SK-N-SH treated with all-trans-retinoic acid at 6 μM for 48 hours (cell line): ENCODE measurements around the gene CLCN4.

ENCODE experiments used
- ATAC-seq: fragments of 200-7000 bp; cut with Tn5 transposase; 3 replicates; pipeline ENCODE4 v1.9.1; 2020; ENCODE audit warnings: mild to moderate bottlenecking, moderate library complexity
- ARNTL ChIP-seq: fragments of 450-650 bp; formaldehyde crosslinking; IDR thresholded peaks from 2 replicates; pipeline ENCODE4 v1.5.0; 2020; ENCODE audit warnings: low read depth, mild to moderate bottlenecking, moderate library complexity, borderline replicate concordance
- BACH2 ChIP-seq: fragments of 250-450 bp; sonication (Bioruptor Pico); IDR thresholded peaks from 2 replicates; pipeline ENCODE4 v1.9.0; 2021; ENCODE audit warnings: mild to moderate bottlenecking, borderline replicate concordance
- CREB5 ChIP-seq: fragments of 250-450 bp; sonication (Bioruptor Pico); IDR thresholded peaks from 2 replicates; pipeline ENCODE4 v1.5.1; 2020; ENCODE audit warnings: low read depth, mild to moderate bottlenecking, moderate library complexity
- CSDC2 ChIP-seq: fragments of 250-450 bp; sonication (Bioruptor Pico); IDR thresholded peaks from 2 replicates; pipeline ENCODE4 v1.5.0; 2020; ENCODE audit warnings: mild to moderate bottlenecking, moderate library complexity
- CSRNP3 ChIP-seq: fragments of 250-450 bp; sonication (Bioruptor Pico); IDR thresholded peaks from 2 replicates; pipeline ENCODE4 v1.5.1; 2021; ENCODE audit warnings: mild to moderate bottlenecking, moderate library complexity
- ESRRG ChIP-seq: fragments of 250-450 bp; sonication (Bioruptor Pico); IDR thresholded peaks from 2 replicates; pipeline ENCODE4 v1.6.1; 2021; ENCODE audit warnings: mild to moderate bottlenecking
- ISL1 ChIP-seq: fragments of 250-450 bp; sonication (Bioruptor Pico); IDR thresholded peaks from 2 replicates; pipeline ENCODE4 v2.1.2; 2022; ENCODE audit warnings: mild to moderate bottlenecking, moderate library complexity
- OSR1 ChIP-seq: fragments of 250-450 bp; sonication (Bioruptor Pico); IDR thresholded peaks from 2 replicates; pipeline ENCODE4 v1.8.0; 2022; ENCODE audit warnings: moderate library complexity, mild to moderate bottlenecking, inconsistent platforms
- PATZ1 ChIP-seq: fragments of 250-450 bp; sonication (Bioruptor Pico); IDR thresholded peaks from 2 replicates; pipeline ENCODE4 v1.8.0; 2020; ENCODE audit warnings: mild to moderate bottlenecking, moderate library complexity, borderline replicate concordance
- POU6F1 ChIP-seq: fragments of 250-450 bp; sonication (Bioruptor Pico); IDR thresholded peaks from 2 replicates; pipeline ENCODE4 v1.8.0; 2021; ENCODE audit warnings: low read depth, mild to moderate bottlenecking, moderate library complexity, borderline replicate concordance
- PPARA ChIP-seq: fragments of 250-450 bp; sonication (Bioruptor Pico); IDR thresholded peaks from 2 replicates; pipeline ENCODE4 v1.5.0; 2020; ENCODE audit warnings: mild to moderate bottlenecking, borderline replicate concordance
- RARB ChIP-seq: fragments of 250-450 bp; sonication (Bioruptor Pico); IDR thresholded peaks from 2 replicates; pipeline ENCODE4 v1.8.0; 2021; ENCODE audit warnings: mild to moderate bottlenecking, moderate library complexity
- SNAI2 ChIP-seq: fragments of 250-450 bp; sonication (Bioruptor Pico); IDR thresholded peaks from 2 replicates; pipeline ENCODE4 v1.5.0; 2020; ENCODE audit warnings: mild to moderate bottlenecking, moderate library complexity
- TCF4 ChIP-seq: fragments of 250-450 bp; sonication (Bioruptor Pico); IDR thresholded peaks from 2 replicates; pipeline ENCODE4 v1.8.0; 2021; ENCODE audit warnings: mild to moderate bottlenecking, moderate library complexity, borderline replicate concordance
- TOX ChIP-seq: fragments of 250-450 bp; sonication (Bioruptor Pico); IDR thresholded peaks from 2 replicates; pipeline ENCODE4 v1.8.0; 2021; ENCODE audit warnings: mild to moderate bottlenecking, moderate library complexity, borderline replicate concordance
- TSHZ2 ChIP-seq: fragments of 250-450 bp; sonication (Bioruptor Pico); IDR thresholded peaks from 2 replicates; pipeline ENCODE4 v1.5.0; 2020; ENCODE audit warnings: mild to moderate bottlenecking, moderate library complexity
- ZC3H10 ChIP-seq: fragments of 250-450 bp; sonication (Bioruptor Pico); IDR thresholded peaks from 2 replicates; pipeline ENCODE4 v1.5.1; 2021; ENCODE audit warnings: mild to moderate bottlenecking, moderate library complexity
- ZFP3 ChIP-seq: fragments of 250-450 bp; sonication (Bioruptor Pico); IDR thresholded peaks from 2 replicates; pipeline ENCODE4 v1.5.0; 2020; ENCODE audit warnings: mild to moderate bottlenecking, moderate library complexity
- ZFP30 ChIP-seq: fragments of 450-650 bp; formaldehyde crosslinking; IDR thresholded peaks from 2 replicates; pipeline ENCODE4 v1.5.0; 2022; ENCODE audit warnings: mild to moderate bottlenecking, moderate library complexity
- ZNF70 ChIP-seq: fragments of 450-650 bp; formaldehyde crosslinking; IDR thresholded peaks from 2 replicates; pipeline ENCODE4 v1.5.0; 2020; ENCODE audit warnings: mild to moderate bottlenecking, moderate library complexity

The CLCN4 gene

GRCh38 chrX:10133980-10134676 lies 22.6 kb upstream of the CLCN4 start:
- no peak for ATAC-seq
- TF ChIP-seq OSR1, result no peak
- TF ChIP-seq TCF4, result no peak
- TF ChIP-seq TSHZ2 (CRISPR knock-in tag), result no peak
- TF ChIP-seq POU6F1 (CRISPR knock-in tag), result no peak
- no peak for TF ChIP-seq CSRNP3 (CRISPR knock-in tag)
- TF ChIP-seq ISL1 (CRISPR knock-in tag), result no peak
- TF ChIP-seq ZNF70 (CRISPR knock-in tag), result no peak
- no peak for TF ChIP-seq ZC3H10
- no peak for TF ChIP-seq SNAI2 (CRISPR knock-in tag)
- no peak for TF ChIP-seq ARNTL (CRISPR knock-in tag)
- no peak for TF ChIP-seq ZFP30 (CRISPR knock-in tag)
- TF ChIP-seq BACH2 (CRISPR knock-in tag), result no peak
- TF ChIP-seq ZFP3, result no peak

GRCh38 chrX:10134921-10135320 lies 21.9 kb upstream of the CLCN4 start:
- no peak for ATAC-seq
- TF ChIP-seq CREB5 (CRISPR knock-in tag) (no peak), ESRRG (CRISPR knock-in tag) (no peak), TSHZ2 (CRISPR knock-in tag) (no peak), BACH2 (CRISPR knock-in tag) (no peak), CSDC2 (CRISPR knock-in tag) (no peak), PPARA (no peak), POU6F1 (CRISPR knock-in tag) (no peak), TOX (CRISPR knock-in tag) (no peak), OSR1 (no peak), ISL1 (CRISPR knock-in tag) (no peak), SNAI2 (CRISPR knock-in tag) (no peak), PATZ1 (CRISPR knock-in tag) (no peak), RARB (CRISPR knock-in tag) (no peak), CSRNP3 (CRISPR knock-in tag) (no peak), TCF4 (no peak), ZFP3 (no peak), ZNF70 (CRISPR knock-in tag) (no peak)
